Colon (tissue), 2 donors: ENCODE measurements around the gene VPS16.

Experiments used
- FAIRE-seq: peaks from 2 replicates; lab custom pipeline; 2012; peaks lifted over from hg19 to GRCh38; lab: Jason Lieb, UNC
- donor health status: control.
- donor health status: control.

VPS16 gene

DNA sequence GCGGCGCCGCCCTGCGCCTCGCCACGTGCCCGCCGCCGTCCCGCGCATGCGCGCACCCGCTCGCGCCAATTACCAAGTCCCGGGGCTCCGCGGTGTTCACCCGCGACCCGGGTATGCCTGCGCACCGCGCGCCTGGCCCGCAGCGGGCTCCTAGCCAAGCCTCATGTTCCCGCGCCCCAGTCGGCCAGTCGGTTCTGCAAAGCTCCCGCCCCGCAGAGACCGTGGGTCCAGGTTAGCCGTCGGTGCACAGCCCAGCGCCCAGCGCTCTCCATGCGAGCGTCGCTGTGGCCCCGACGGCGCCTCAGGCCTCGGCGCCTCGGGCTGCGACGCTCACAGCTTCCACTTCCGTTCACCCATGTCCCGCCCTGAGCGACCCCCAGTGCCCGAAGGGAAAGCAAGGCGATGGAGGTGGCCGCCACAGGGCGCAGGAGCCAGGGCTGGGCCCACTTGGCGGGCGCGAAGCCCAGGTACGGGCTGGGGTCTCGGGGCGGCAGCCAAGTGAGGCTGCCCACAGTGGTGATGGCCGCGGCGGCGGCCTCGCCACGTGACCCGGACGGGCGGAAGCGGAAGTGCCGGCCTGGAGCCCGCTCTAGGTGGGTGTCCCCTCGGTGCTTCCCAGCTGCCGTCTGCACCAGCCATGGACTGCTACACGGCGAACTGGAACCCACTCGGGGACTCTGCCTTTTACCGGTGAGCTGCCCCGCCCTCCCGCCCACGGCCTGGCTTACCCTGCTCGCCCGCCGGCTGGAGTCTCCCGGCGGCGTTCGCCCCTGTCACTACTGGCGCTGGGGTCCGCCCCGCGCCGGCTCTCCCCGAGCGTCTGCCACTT, at the start of gene VPS16, which contains the start of gene PCED1A:
VPS16 (plus strand) TSS at position 608 of the 829 bp plus-strand sequence; CDS start at position 638, 30 bp downstream.
PCED1A (minus strand) TSS at position 518 of the 829 bp plus-strand sequence. CDS start 743 bp downstream, outside the sequence.
- FAIRE-seq = no peak

DNA sequence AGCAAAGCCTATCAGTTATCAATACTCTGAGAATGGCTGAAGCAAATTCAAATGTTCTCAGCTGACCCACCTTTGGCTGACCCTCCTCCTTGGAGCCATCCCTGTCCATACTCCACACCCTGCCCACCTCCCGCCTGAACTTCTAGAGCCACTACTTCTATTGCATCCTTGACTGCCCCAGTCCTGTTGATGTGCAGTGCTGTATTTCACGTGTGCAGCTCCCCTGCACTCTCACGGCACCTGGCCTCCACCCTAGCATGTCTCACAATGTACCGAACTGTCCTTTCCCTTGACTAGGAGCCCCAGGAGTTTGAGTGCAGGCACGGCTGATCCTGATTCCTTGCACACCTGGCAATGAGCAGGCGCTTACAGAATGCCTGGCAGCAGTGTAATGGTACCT, 47.1 kb upstream of the VPS16 start:
- no peak for FAIRE-seq

DNA sequence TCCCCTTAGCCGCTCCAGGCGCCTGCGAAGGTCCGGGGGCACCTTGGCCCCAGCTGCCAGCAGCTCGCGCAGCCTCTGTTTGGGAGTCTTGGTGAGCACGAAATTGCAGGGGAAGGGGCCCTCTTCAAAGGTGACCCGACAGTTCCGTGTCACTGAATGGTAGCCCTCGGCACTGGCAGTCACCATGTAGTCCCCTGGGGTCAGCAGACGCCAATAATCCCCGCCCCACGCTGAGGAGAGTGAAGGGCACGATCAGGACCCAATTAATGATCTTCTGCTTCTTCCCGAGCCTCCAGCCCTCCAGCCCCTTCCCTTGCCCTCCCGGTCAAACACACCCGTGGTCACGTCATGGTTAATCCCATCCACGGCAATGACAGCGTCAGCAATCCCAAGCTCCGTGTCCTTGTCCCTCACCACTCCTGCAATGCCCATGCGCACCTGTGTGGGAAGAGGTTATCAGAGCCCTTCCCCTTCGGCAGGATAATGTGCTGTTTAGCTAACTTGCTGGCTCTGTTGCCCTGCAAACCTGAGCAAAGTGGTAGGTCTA, 46.3 kb upstream of the VPS16 start:
- FAIRE-seq = no peak

DNA sequence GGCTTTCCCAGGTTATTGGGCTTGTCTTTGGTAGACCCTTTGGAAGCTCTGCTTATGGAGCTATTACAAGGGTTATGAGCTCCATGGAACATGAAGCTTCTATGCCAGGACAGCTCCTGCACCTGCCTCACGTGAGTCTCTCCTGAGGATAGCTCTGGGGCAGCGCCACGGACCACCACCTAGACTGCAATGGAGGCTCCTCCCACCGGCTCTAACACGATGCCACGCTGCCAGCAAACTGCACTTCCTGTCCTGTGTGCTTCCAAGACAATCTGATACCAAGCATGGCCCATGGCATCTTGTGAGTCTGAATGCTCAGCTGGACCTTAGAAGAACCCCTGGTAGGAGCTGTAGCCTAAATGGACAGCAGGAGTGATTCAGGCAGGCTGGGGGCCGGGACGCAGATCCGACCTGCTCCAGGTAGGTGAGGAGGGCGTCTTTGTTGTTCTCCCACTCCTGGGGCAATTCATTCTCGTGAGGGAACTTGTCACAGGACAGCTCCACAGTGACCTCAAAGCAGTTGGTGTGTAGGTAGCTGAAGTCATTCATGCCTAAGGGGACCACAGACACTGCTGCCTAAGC, 45.6 kb upstream of the VPS16 start:
- FAIRE-seq = no peak

DNA sequence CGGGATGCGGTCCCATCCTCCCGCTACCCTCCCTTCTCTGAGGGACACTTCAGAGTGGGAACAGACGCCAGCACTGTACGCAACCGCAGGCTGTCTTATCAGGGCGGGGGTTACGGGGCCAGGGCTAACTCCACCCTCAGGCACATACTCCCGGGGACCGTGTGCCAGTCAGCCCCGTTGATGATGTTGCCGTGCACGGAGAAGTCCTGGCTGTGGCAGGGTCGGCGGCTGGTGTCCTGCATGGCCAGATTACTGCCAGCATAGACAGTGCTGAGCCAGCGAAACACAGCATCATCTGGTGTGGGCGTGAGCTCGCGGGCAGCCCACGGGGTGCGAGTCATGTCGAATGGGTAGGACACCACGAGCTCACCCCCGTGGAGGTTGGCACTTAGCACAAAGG, 45.1 kb upstream of the VPS16 start:
- no peak for FAIRE-seq

DNA sequence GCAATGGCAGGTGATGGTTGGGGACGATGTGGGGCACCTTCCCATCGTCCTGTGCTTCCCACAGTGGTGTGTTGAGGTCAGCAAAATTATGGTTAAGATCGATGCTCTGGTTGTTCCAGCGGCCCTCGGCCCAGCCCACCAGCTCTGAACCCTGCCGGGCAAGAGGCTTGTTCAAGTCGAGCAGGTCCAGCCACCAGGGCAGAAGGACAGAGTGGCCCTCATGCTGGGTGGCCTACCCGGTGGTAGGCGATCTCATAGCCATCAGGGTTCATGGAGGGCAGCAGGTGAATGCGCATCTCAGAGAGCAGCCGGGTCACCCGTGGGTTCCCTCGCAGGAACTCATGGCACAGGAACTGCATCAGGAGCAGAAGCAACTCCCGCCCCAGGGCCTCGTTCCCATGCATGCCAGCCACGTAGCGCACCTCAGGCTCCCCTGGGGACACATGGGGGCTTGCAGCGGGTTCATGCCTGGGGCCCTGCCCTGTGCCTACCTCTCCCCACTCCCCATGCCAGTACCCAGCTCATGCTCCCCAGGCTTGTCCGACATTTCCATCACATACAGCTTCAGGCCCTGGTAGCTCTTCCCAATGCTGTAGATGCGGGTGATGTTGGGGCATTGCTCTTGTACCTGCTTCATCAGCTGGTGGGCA, 44.4 kb upstream of the VPS16 start:
- no peak for FAIRE-seq

DNA sequence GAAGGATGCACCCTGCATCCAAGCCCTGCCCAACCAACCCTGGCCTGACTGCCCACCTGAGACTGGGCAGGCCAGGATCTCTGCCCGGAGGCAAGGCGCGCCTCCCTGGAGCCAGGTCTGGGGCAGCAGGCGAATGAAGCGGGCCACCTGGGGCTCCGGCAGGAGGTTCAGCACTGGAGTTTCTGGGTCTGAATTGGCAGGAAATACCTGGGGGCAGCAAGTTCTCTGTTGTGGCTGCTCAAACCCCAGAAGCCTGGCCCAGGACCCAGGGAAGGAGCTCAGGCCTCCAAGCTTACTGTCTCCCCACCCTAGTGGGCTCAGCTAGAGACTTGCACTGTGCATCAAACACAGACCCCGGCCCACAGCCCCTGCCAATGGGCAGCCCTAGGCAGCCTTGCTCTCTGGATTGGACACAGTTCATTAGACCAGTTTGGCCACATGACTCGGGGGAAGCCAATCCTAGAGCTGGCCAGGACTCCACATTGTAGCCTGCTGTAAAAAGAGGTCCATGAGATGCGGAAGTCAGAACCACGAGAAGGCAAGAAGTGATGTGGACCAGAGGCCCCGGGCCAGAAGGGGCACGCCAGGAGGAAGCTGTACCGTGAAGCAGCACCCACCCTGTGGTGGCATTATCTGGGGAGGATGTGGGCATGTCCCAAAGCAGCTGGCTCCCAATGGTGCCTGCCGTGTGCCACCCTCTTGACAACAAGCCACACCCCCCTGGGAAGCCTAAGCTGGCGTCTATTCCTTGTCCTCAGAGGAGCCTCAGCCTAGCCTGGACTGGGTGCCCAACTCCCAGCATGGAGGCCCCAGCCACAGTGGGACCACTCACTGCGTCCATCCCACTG, 43.2 kb upstream of the VPS16 start:
- no peak for FAIRE-seq

DNA sequence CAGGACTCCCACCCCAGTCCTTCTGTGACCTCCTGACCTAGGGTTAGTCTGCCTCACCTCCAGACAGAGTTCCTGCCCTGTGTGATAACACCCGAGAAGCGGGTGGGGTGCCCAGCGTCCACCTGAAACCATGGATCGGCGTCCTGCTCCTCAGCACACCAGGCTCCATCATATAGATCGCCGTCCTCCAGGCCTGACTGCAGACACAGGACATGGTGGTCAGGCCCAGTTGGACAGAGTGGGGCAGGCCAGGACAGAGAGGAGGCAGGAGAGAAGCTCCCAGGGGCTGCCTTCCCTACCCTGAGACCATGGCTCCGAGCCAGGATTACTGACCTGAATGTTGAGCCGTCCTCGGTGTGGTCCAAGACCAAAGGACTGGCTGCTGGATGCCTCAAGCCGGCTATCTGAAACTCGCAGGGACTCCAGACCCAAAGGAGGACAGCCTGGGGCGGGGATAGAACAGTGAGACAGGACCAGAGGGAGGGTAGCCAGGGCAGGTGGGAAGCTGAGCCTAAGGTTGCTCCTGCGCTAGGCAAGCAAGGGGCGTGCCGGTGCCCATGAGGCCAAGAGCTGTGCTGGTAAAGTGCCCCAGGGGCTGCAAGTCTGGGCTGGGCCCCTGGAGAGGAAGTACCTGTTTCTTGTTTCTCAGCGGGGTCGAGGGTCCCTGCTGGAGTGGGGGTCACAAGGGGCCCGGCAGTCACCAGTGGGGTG, 42.3 kb upstream of the VPS16 start:
- FAIRE-seq = no peak

DNA sequence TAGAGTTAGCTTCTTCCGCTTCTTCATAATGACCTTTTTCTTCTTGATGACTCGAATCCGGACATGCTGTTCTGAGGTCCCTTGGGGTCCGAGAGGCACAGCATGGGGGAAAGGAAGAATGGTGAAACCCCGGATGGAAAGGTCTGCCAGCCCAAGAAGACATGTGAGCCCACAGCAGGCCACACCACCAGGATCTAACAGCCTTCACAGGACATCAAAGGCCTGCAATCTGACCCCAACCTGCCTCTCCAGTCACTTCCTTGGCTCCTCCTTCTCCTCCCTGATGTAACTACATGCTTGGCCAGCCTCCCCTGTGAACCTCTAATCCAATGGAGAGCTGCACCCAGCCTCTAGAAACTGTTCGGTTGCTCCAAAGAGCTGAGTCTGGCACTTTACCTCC, 41.7 kb upstream of the VPS16 start:
- FAIRE-seq = no peak

DNA sequence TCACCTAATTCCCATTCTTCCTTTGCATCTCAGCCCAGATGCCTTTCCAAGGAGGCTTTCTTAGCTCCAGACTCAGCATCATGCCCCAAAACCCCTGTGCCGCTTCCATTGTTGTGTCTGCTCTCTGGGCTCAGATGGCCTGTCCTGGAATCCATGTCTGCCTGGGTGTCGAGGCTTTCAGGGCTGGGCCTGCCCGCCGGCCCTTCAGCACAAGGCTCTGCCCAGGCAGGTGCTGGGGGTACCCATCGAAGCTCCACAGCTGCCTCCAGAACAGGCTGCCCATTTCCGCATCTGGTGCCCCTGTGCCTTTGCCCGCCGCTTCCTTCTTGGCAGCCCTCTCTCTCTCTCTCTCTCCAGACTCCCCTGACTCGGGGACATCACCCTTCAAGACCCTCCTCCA, 41.3 kb upstream of the VPS16 start:
- no peak for FAIRE-seq

DNA sequence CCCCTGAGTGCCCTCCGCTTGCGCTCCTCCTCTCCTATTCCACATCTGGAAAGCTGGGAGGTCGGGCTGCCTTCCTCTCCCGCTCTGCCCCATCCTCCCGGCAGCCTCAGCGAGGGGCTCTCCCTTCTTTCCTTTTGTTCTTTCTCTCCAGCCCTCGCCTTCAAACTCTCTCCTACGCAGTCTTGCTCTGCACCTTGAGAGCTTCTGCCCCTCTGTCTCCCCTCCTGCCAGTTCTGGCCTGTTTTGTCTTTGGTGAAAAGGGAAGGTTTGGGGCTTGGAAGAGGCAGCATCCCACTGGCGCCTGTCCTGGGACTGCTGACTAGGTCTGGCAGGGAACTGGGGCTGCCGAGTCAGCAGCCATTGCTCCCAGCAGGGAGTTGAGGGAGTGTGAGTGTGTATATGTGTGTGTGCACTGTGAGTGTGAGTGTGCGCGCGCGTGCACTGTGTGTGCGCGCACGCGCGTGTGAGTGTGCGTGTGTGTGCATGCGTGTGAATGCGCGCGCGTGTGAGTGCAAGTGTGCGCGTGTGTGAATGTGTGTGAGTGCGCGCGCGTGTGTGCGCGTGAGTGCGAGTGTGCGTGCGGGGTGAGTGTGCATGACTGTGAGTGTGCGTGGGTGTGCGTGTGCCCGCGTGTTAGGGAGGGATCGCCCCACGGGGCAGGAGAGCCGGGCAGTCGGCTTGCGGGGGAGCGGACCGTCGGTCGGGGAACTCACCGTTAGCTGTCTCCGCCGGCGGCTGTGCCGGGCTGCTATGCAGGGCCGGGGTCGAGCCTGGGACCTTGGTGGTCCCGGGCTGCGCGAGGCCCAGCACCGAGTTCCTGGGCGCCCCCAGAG, 40.6 kb upstream of the VPS16 start:
- FAIRE-seq = no peak

DNA sequence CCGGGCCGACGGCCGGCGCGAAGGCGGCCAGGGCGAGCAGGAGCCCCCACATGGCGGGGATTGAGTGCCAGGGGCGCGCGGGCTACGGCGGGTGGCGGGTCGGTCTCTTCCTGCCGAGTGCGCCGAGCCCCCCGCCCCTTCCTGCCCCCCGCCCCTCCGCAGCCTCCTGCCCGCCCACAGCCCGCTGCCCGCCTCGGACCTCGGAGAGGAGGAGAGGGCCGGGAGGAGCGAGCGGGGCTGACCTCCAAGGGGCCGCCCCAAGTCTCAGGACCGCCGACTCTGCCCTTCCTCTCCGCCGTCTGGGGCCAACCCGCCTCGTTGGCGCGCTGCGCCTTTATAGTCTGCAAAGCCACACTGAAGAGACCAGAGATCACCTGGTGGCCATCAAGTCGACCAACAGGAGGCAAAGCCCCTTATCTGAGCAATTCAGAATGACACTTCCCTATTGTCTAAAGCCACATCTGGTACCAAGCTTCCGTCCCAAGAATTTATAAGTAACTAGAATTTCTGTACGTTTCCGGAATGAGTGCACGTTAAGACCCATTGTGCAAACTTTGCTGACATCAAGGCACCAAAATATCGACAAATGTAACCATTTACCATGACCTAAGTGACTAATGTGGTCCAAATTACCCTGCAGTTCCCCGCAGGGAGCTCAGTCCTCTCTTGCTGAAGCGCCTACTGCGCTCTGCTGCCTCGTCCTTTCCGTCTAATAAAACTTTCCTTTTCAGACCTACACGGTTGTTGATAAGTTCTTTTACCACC, 39.8 kb upstream of the VPS16 start, which contains the start of gene CPXM1:
CPXM1 (minus strand) TSS at position 107 of the 765 bp plus-strand sequence; CDS start at position 52, 55 bp downstream.
- no peak for FAIRE-seq

DNA sequence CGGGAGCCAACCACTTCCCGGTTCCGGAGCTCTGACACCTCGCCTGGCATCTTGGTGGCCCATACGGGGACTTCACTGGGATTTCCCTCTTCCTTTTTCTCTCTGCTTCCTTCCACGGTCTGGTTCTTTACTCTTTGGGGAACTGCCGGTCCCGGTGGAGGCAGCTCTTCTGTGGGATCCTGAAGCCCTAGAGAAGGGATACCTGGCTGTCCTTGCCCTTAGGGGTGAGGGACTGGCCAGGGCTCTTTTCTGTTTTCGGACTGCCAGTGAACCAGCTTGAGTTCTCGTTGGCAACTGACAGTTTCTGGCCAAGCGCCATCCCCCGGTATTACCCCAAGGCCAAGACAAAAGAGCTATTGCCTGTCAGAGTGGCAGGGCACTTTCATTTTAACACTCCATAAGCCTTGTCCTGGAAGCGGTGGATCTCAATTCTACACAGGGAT, 39.2 kb upstream of the VPS16 start:
- FAIRE-seq = no peak

DNA sequence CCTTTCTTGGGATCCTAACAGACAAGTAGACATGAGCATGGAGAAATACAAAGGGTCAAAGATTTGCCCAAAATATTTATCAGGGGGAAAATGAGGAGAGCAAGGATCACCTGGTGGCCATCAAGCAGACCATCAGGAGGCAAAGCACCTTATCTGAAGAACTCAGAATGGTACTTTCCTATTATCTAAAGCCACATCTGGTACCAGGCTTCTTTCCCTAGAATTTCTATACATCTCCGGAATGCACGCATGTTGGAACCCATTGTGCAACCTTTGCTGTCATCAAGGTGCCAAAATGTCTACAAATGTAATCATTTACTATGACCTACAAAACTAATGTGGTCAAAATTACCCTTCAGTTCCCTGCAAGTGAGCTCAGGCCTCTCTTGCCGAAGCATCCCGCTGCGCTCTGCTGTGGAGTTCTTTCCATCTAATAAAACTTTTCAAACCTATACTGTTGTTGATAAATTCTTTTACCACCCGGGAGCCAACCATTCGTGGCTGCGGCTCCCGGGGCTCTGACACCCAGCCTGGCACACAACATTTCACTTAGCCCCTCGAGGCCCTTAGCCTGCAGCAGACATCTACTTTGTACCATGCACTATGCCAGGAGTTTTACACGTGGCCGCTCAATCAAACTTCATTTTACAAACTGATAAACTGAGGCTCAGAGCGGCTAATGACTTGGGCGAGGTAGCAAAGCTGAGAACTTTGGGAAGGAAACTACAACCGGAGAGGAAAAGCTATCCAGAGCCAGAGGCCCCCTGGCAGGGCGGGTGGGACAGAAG, 36.3 kb upstream of the VPS16 start:
- FAIRE-seq = no peak

DNA sequence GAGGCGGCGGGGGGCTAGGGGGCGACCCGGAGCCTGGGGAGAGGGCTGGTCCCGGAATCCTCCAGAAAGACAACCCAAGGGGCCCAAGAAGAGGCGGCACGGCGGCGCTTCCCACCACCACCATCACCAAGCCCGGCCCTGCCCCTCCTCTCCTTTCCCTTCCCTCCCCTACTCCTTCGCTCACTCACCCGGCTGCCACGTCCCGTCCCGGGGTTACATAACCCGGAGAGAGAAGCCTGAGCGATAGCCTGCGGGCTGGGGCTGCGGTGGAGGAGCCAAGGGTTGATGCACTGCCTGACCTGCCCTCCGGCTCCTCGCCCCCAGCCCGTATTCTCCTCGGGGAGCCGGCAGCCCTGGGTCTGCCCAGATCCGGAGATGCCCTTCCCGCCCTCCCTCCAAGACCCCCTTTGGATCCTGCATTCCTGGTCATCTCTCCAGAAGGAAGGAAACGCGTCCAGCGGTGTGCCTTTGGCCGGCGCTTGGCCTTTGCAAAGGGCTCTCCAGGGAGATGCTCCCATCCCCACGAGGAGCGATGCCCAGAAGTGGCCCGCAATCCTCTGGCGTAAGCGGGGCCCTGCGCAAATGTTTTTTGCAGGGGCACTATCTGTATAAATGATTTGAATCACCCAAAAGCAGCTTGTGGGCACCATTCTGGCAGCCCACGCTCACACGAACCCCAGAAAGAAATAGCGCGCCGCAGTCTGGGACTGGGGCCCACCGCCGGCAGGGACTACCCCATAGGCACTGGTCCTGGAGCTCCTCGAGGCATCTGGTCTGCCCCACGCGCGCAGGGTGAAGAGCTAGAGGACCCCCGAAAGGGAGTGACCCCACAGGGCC, 35.5 kb upstream of the VPS16 start:
- no peak for FAIRE-seq

DNA sequence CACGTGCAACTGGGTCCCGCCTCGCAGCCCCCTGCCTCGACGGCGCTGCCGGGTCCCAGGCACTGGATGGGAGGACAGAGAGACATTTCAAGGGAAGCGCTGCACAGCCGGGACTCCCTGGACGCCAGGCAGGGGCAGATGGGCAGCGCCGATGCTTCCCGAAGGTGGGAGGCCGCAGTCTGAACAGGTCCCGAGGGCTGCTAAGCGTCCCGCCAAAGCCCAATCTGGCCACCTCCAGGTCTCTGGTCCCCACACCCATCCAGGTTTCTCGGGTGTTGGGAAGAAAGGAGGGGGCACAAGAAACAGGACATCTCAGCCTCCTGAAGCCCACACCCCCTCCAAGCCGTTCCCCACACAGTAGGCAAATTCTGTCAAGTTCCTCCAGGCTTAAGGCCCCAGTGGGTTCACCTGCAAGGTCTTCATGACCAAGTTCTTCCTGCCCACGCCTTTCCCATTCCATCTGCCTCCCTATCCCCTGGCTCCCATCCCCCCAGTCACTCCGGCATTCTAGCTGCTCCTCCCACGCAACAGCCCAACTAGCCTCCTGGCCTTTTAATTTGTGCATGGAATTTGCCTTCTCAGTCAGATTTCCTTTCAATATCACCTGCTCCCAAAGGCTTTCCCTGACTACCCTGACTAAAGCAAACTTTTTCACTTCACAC, 34.7 kb upstream of the VPS16 start:
- FAIRE-seq = no peak

DNA sequence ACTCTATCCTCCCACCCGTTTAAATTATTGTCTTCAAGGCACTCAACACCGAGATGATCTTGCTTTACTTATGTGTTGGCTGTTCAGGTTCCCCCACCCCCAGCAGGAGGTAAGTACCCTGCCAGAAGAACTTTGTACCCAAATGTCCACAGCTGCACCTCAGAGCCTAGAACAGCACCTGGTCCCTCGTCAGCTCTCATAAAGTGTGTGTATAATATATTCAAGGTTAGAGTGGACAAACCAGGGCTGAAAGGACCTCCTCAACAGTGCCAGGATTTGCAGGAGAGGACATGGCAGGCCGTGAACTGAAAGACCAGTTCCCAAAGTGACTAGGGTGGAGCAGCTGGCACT, 34.2 kb upstream of the VPS16 start:
- no peak for FAIRE-seq
